GM19397 (cell line): ENCODE data around the gene LEMD2.

ENCODE experiments used
- ATAC-seq: cut with Tn5 transposase; IDR thresholded peaks from one replicate; pipeline ENCODE4 v1.9.1; 2021; ENCODE audit warnings: mild to moderate bottlenecking, moderate library complexity; ENCODE audit not compliant: unreplicated experiment

LEMD2 gene

DNA sequence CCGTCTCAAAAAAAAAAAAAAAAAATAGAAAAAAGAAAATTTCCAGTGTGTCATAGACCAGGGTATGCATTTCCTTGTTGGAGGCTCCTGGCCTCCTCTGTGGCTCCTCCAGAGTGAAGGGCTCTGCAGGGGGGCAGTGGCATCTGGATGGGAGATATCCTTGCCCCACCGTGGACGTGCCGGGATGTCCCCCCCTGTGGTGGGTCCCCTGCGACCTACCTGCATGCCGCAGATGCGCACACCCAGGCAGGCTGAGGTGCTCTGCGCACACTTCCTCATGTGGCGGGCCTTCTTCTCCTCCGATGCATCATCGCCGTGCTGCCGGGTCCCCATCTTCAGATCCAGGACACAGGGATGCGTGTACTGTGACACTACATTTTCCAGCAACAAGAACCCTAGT, 63.7 kb downstream of the LEMD2 start:
- no peak for ATAC-seq

DNA sequence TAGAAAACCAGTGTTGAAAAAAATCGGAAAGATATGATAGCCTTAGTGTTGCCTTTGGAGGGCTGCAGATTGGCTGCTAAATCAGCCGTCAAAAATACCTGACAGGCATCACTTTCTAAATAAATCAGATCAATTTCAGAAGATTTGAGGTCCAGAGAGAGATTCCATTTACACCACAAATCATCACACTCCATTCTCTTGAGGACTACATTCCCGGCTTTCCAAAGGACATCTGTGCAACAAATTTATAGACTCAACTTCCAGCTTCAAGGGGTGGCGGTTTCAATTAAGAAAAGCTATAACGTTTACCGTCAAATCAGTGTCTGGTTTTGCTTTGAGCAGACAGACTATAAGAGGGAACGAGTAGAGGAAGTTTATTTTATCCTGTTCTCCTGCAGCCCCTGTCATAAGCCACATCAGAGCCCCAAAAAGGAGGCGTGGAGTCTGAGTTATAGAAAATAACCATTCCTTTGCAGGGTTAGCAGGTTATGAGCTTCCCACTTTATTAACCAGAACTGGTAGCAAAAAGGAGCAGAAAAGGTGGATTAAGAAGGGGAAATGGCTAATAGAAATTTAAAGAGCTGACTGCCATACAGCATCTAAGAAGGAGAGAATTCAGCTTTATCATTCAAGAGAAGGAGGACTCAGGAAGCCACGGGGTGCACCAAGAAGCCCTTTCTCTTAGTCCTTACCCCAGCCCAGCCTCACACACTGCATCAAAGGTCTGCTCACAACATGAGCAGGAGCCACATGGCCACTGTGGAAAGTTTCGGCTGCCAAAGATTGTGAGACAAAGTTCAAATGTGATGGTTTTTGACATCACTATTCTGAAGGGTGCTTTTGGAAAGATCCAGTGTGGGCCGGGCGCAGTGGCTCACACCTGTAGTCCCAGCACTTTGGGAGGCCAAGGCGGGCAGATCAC, 64.6 kb downstream of the LEMD2 start:
- ATAC-seq = no peak

DNA sequence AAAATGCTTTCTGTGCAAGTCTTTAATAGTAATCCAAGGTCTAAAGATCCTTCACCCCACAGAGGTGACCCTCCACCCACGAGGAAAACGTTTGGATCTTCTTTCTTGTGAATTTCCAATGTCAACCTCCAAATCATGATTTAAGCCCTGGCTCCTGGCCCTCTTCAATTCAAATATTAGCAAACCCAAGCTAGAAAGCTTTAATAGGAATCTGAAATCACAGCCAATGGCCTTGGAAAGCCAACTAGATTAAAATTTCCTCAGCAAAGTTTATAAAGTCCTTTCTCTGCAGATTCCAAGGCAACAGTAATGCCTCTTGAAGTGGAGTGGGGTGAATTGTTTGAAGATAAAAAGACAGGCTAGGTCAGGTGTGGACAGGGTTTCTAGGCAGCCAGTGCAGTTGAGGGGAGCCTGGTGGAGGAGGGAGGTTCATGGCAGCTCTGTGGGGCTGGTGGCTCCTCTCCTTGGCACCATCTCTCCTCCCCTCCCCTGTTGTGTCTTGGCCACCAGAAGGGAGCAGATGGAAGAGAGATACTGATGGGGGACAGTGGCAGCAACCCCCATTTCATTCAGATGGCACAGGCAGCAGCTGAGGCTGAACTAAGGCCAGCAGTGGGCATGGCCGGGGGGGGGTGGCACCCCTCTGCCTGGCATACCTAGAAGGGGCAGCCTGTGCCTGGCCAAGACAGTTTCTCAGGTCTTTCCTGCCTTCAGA, 65.4 kb downstream of the LEMD2 start:
- no peak for ATAC-seq

DNA sequence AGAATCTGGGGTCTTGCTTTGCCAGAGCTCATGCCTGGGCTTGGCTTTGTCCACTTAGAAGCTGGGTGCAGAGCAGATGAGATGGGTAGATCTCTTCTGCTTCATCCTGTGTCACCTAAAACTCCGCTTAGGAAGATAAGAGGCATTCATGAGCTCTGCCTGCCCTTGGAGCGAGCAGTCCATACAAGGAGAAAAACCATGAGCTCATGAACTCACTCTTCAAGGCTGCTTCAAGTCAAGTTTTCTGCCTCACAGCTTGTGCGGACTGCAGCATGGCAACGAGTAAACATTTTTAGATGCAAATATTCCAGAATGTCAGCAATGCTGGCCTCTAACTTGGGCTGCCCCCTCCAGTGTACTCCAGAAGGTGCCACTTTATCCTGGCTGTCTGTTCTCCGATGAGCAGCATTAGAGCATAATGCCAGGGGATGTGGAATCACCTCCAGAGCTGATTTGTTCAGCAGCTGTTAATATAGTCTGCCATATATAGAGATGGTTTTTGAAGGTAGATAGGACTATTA, 66.8 kb downstream of the LEMD2 start:
- no peak for ATAC-seq

DNA sequence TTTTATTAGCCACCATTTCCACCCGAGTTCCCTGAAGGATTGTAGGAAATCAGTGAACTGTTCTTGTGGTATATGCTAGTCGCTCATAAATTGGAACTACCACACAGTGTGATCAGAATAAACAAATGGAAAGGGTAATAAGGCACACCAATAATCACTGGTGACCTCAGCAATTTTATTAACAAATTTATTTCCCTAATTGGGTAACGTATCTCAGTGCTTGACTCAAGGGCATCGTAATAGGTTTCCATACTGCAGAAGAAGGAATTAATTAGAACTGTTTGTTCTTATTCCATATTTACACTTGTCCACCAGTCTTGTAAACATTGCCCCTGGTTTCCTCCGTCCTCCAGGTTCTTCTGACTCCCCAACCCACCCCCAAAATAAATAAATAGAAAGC, 67.4 kb downstream of the LEMD2 start:
- ATAC-seq = no peak
